Inflammatory macrophage (primary cell): ENCODE results near the gene TMEM205.
"Not testable (repeated sequence)": the region's sequence is repeated elsewhere in the genome, so short reads cannot be mapped to it uniquely, and the experiment has no call there.

Source experiments
- DNase-seq, 2 donors: peaks; one replicate each; pipeline ENCODE4 v3.0.0-alpha.2; 2020 to 2022

TMEM205 gene

GRCh38 chr19:11339254-11340098 lies 6.6 kb downstream of the TMEM205 start, which contains the start of gene RAB3D:
Gene RAB3D, minus strand, starts transcription at chr19:11339657. Its CDS starts 2,258 bp downstream, at chr19:11337399.
- peak; percentile 89 to 90 for DNase-seq

DNA sequence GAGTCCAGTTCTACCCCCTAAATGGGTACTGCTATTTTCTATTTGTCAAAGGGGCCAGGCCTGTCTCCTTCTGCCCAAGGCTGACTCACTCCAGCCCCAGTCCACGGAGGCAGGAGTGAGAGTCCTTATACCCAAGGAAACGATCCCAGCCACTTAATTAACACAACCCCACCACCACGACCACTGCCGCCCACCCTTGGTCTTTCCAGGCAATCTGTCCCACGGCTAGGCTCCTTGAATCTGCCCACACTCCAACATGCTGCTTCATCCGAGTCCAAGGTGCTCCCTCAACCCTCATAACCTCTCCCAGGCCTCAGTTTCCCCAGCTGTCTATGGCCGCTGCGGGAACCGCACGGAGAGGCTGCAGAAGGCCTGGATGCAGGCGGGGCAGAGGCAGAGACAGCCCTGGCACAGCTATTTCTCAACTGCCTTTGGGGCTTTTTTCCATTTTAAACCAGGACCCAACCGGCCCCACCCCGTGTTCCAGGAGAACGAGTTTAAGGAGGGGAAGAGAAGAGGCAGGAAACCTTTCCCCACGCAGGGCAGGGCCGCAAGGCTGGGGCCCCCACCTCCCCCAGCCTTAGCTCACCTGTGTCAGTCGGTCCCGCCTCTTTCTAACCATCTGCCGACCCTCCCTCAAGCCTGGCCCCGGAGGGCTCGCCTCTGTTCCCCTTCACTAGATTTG lies 7.4 kb downstream of the TMEM205 start:
- DNase-seq, result no peak

DNA sequence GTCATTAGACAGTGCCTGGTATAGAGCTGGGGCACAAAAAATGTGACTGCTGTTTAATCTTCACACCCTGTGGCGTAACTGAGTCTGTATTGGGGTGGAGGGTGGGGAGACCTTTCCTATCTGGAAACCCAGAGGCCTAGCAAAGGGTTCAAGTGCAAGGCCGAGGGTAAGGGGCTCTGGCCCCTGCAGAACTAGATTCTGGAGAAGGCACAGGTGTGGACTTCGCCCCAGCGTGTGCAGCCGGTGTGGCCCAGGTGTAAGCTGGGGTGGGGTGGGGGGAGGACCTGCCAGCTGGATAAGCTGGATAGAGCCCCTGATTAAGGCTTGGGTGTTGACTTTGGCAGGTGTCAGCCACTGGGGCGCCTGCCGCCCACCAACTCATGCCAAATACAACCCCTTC lies 7.9 kb downstream of the TMEM205 start:
- DNase-seq, result no peak

GRCh38 chr19:11337080-11337479 lies 9.0 kb downstream of the TMEM205 start:
- peak; percentile 30 to 41 for DNase-seq

- no peak for DNase-seq
Measured at GRCh38 chr19:11335449-11336146, 10.5 kb downstream of the TMEM205 start.

GRCh38 chr19:11333838-11334237 lies 12.2 kb downstream of the TMEM205 start:
- DNase-seq, result not testable (repeated sequence)

DNA sequence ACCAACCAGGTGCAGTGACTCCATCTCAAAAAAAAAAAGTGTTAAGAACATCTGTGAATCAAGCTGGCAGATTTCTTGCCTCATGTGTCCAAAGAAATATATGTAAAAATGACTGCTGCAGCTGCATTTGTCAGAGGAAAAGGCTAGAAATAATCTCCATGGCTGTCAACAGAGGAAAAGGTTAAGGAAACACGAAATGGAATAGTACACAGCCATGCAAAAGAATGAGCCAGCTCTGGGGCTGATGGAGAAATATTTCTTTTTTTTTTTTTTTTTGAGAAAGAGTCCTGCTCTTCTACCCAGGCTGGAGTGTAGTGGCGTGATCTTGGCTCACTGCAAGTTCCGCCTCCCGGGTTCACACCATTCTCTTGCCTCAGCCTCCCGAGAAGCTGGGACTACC lies 13.2 kb downstream of the TMEM205 start:
- no peak for DNase-seq

GRCh38 chr19:11331502-11331901 lies 14.6 kb downstream of the TMEM205 start:
- DNase-seq, result no peak

DNA sequence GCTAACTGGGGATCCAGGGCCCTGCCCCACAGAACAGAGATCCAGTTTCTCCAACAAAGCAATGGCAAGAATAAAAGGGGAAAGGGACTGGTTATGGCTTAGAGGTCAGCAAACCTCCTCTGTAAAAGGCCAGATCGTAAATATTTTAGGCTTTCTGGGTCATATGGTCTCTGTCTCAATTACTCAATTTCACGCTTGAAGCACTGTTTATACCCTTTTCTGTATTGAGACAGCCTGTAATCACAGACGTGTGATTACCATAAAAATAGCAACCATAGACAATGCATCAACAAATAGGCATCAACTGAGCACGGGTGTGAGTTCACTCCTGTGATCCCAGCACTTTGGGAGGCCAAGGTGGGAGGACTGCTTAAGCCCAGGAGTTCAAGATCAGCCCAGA lies 15.9 kb downstream of the TMEM205 start:
- DNase-seq, result peak in 1 of 2 donors; percentile 11

GRCh38 chr19:11325544-11325943 lies 20.5 kb downstream of the TMEM205 start:
- DNase-seq, result no peak

DNA sequence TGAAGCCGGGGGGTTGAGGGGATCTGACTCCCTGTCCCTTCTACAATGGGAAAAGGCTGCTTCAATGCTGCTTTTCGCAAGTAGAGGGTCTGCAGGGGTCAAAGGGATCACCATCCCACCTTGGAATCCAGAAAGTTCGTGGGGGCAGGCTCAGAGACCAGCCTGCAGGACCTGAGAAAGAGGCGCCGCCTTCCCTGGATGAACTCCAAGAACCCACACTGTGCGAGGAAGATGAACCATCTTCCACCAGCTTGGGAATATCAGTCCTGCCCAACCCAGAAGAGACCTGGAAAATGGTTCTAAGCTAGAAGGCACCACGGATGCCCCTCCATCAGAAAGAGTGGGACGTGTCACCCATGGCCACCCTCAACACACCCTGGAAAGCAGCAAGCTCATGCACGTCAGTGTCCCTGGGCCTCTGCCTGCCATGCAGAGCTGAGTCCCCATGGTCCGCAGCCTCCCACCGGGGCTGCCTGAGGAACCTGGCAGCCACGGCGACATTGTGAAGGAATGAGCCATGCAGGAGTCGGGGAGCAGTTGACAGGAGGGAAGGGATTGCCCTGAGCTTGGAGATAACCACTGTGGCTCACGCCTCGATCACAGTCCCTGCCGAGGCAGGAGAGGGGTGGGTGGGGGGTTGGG lies 21.2 kb downstream of the TMEM205 start:
- DNase-seq, result no peak

- DNase-seq, result peak; percentile 87 to 90
Measured at GRCh38 chr19:11324079-11324661, 21.9 kb downstream of the TMEM205 start.

DNA sequence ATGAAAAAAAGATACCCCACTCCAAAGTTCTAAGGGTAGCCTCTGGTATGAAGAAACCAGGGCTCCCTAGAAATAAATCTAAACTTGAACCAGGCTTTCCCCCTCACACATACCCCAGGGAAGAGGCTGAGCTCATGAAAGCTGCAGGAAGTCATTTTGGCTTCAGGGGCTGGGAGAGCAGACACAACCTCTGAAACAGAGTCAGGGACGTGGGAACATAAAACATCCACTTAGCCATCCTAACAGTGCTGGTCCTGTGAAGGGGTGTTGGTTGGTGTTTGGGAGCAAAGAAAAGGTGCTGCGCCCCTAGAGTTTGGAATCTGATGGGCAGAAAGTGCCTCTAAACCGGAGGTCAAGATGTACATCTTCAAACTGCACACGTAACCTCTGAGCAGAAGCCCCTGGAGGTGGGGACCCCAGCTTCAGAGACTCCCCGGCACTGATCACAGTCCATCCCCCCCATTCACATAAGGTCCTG lies 22.4 kb downstream of the TMEM205 start:
- no peak for DNase-seq

GRCh38 chr19:11322269-11323024 lies 23.6 kb downstream of the TMEM205 start:
- DNase-seq, result peak; percentile 52 to 67

GRCh38 chr19:11321191-11322126 lies 24.6 kb downstream of the TMEM205 start:
- DNase-seq, result no peak

- not testable (repeated sequence) for DNase-seq
Measured at GRCh38 chr19:11320278-11320995, 25.6 kb downstream of the TMEM205 start.

GRCh38 chr19:11306337-11306736 lies 39.7 kb downstream of the TMEM205 start:
- DNase-seq, result no peak

- no peak for DNase-seq
Measured at GRCh38 chr19:11304936-11305335, 41.1 kb downstream of the TMEM205 start.

- DNase-seq, result peak in 1 of 2 donors; percentile 34
Measured at GRCh38 chr19:11300811-11301120, 45.3 kb downstream of the TMEM205 start.
